Measurements from ENCODE around the gene USP34. TPM values are rescaled to one million over a fixed set of nuclear protein-coding genes. Genes with fewer than 3 reads are reported as not detected.

The USP34 gene
- total and polyA plus RNA-seq, 9 of the 15 experiments (the other 6 are each of a cell fraction or from before 2014, with no cell fraction given), result 19.8 to 108 (median 67.8) TPM

DNA sequence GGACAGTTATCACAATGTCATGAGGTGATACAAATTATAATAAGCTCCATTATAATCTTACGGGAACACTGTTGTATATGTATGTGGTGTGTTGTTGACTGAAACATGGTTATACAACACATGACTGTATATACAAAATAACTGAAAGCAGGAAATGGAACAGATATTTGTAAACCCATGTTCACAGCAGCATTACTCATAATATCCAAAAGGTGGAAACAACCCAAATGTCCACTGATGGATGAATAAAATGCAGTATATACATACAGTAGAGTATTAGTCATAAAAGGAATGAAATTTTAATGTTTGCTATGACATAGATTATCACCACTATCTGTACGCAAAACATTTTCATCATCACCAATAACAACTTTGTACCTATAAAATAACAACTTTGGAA lies 107.3 kb downstream of the USP34 start (continued):
- TF ChIP-seq, protein P1, sequence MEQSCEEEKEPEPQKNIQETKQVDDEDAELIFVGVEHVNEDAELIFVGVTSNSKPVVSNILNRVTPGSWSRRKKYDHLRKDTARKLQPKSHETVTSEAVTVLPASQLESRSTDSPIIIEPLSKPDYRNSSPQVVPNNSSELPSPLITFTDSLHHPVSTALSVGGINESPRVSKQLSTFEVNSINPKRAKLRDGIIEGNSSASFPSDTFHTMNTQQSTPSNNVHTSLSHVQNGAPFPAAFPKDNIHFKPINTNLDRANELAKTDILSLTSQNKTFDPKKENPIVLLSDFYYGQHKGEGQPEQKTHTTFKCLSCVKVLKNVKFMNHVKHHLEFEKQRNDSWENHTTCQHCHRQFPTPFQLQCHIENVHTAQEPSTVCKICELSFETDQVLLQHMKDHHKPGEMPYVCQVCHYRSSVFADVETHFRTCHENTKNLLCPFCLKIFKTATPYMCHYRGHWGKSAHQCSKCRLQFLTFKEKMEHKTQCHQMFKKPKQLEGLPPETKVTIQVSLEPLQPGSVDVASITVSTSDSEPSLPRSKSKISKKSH (CRISPR knock-in tag; IDR thresholded peaks at IDR 0.05), result no peak
- TF ChIP-seq KDM2B (CRISPR knock-in tag; IDR thresholded peaks at IDR 0.05) (no peak), RBM25 (IDR thresholded peaks at IDR 0.05; ENCODE audit: low read depth, low read length, severe bottlenecking) (no peak), EZH2 (IDR thresholded peaks at IDR 0.05; ENCODE audit: borderline replicate concordance, low read depth, low read length) (no peak), ZBTB9 (CRISPR knock-in tag; IDR thresholded peaks at IDR 0.05) (no peak), SAFB (IDR thresholded peaks at IDR 0.05; ENCODE audit: borderline replicate concordance, low read depth, low read length) (no peak)

GRCh38 chr2:61362873-61363272 lies 108.0 kb downstream of the USP34 start:
- FAIRE-seq (no peak), DNase-seq (ENCODE audit: extremely low read depth in 1 of 4, low spot score in 3 of 4) (no peak), ATAC-seq (no peak)
- Histone ChIP-seq H3K9me3 (replicated peaks; ENCODE audit: control insufficient read depth, insufficient read depth, low read depth, low read length) (no peaks in the 10 kb centered on the region; the same call in 1 of the 2 replicates), H3K4me3 (no peak overlapping the region), H3K9me1 (ENCODE audit: control insufficient read depth, insufficient read depth, low read length) (no peaks in the 10 kb centered on the region), H2AFZ (ENCODE audit: low read depth, low read length) (no peak overlapping the region), H3K36me3 (ENCODE audit: control insufficient read depth, insufficient read depth, low read length) (peaks cover 38% of the 10 kb centered on the region; the same call in 2 of the 3 replicates), H3K4me1 (replicated peaks in 1 of 2; ENCODE audit: control insufficient read depth in 2 of 2, insufficient read depth in 2 of 2, low read length in 2 of 2) (no peaks in the 10 kb centered on the region), H4K20me1 (replicated peaks; ENCODE audit: control insufficient read depth, insufficient read depth, low read length) (no peaks in the 10 kb centered on the region), H3K9ac (ENCODE audit: insufficient read depth in 1 of 2, low read depth in 2 of 2, low read length in 2 of 2) (no peak overlapping the region), H3K79me2 (ENCODE audit: control insufficient read depth, insufficient read depth, low read length) (peaks cover 62% of the 10 kb centered on the region), H3K27me3 (ENCODE audit: control insufficient read depth in 2 of 2, insufficient read depth in 2 of 2, low read length in 2 of 2) (no peaks in the 10 kb centered on the region), H3K4me2 (ENCODE audit: insufficient read depth, low read length) (no peak overlapping the region), H3K27ac (ENCODE audit: extremely low read depth, low read depth, low read length) (no peak overlapping the region)
- WGBS (ENCODE audit: insufficient coverage, low coverage, missing lambda C conversion rate), result 100% methylated on average over 1 of the region's 1 CpG
- no TSS peak for BruUV-seq (replicated peaks)
- ChIA-PET CTCF (ENCODE audit: low intra/inter-chr PET ratio) (no interaction called here), POLR2A (interaction anchor here (0.7 kb wide), 1 partner anchor 566 kb away, joined by 3 read pairs; no protein-coding TSS in a partner anchor)
- intact Hi-C loops (cut with micrococcal nuclease), result no loop called here
- in situ Hi-C loops (cut with MboI), result no loop called here
- no peak for TF ChIP-seq LCOR (CRISPR knock-in tag; IDR thresholded peaks at IDR 0.05)
- TF ChIP-seq, protein P2, sequence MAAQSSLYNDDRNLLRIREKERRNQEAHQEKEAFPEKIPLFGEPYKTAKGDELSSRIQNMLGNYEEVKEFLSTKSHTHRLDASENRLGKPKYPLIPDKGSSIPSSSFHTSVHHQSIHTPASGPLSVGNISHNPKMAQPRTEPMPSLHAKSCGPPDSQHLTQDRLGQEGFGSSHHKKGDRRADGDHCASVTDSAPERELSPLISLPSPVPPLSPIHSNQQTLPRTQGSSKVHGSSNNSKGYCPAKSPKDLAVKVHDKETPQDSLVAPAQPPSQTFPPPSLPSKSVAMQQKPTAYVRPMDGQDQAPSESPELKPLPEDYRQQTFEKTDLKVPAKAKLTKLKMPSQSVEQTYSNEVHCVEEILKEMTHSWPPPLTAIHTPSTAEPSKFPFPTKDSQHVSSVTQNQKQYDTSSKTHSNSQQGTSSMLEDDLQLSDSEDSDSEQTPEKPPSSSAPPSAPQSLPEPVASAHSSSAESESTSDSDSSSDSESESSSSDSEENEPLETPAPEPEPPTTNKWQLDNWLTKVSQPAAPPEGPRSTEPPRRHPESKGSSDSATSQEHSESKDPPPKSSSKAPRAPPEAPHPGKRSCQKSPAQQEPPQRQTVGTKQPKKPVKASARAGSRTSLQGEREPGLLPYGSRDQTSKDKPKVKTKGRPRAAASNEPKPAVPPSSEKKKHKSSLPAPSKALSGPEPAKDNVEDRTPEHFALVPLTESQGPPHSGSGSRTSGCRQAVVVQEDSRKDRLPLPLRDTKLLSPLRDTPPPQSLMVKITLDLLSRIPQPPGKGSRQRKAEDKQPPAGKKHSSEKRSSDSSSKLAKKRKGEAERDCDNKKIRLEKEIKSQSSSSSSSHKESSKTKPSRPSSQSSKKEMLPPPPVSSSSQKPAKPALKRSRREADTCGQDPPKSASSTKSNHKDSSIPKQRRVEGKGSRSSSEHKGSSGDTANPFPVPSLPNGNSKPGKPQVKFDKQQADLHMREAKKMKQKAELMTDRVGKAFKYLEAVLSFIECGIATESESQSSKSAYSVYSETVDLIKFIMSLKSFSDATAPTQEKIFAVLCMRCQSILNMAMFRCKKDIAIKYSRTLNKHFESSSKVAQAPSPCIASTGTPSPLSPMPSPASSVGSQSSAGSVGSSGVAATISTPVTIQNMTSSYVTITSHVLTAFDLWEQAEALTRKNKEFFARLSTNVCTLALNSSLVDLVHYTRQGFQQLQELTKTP (IDR thresholded peaks at IDR 0.05; ENCODE audit: low read depth in 1 of 2, partially characterized antibody in 2 of 2), result peak in 1 of 2 experiments; percentile 98

Data from K562 (cell line).